Activated CD8-positive, alpha-beta T cell treated with anti-CD3 and anti-CD28 coated beads, Interleukin-2, amount 10 ng/mL, durations not matched to agents 7 days and 5 days (primary cell): Measurements from ENCODE around the gene PSME3. TPM values are rescaled to one million over a fixed set of nuclear protein-coding genes. Genes with fewer than 3 reads are reported as not detected.

Source experiments
- ATAC-seq: fragments of 150-1000 bp; cut with Tn5 transposase; one replicate; pipeline ENCODE4 v1.10.0; 2021; ENCODE audit warnings: moderate library complexity
- CTCF ChIA-PET: fragments of 350-600 bp; sonication (Branson Sonifier 250); formaldehyde crosslinking; loops from one replicate; lab custom pipeline; 2021; ENCODE audit warnings: antibody characterized with exemption; lab: Charles Lee
- POLR2A ChIA-PET: fragments of 350-600 bp; sonication (Branson Sonifier 250); formaldehyde crosslinking; loops from one replicate; lab custom pipeline; 2021; ENCODE audit warnings: antibody characterized with exemption; lab: Charles Lee
- DNase-seq: peaks from one replicate; pipeline ENCODE4 v3.0.0-alpha.2; 2020
- H3K27ac Mint-ChIP-seq: one replicate; pipeline ENCODE4 v1.8.0; 2021; ENCODE audit warnings: mild to moderate bottlenecking, mixed read lengths
- H3K27me3 Mint-ChIP-seq: one replicate; pipeline ENCODE4 v1.8.0; 2021; ENCODE audit warnings: low read depth, mixed read lengths
- H3K36me3 Mint-ChIP-seq: one replicate; pipeline ENCODE4 v1.8.0; 2021; ENCODE audit warnings: low read depth, mixed read lengths
- H3K4me1 Mint-ChIP-seq: one replicate; pipeline ENCODE4 v1.8.0; 2021; ENCODE audit warnings: low read depth, mixed read lengths
- H3K4me3 Mint-ChIP-seq: one replicate; pipeline ENCODE4 v1.8.0; 2021; ENCODE audit warnings: mild to moderate bottlenecking, mixed read lengths
- H3K9me3 Mint-ChIP-seq: one replicate; pipeline ENCODE4 v1.8.0; 2022; ENCODE audit warnings: mixed read lengths; ENCODE audit not compliant: insufficient read depth
- total RNA-seq, 2 experiments: library from RNA; stranded (reverse); gene quantifications; one replicate each; pipeline ENCODE4 v1.2.3, GENCODE V29; 2021

Gene PSME3
- total RNA-seq, 2 experiments from 2014 or later = 141 to 145 TPM

GRCh38 chr17:42818379-42818778, 14.8 kb upstream of the PSME3 start:
- Mint-ChIP-seq H3K4me1 (peaks cover 20% of the 10 kb centered on the region), H3K27ac (no peak overlapping the region), H3K27me3 (no peaks in the 10 kb centered on the region), H3K4me3 (no peak overlapping the region), H3K36me3 (peaks cover 57% of the 10 kb centered on the region), H3K9me3 (no peaks in the 10 kb centered on the region)
- CTCF ChIA-PET = interaction anchor here (1.0 to 4.7 kb wide), 4 partner anchors 11 to 110 kb away, joined by 3 to 21 read pairs (median 3); partner anchors contain the start of genes CNTD1 and COA3
- DNase-seq (no peak), ATAC-seq (no peak)
- POLR2A ChIA-PET = no interaction called here

- ChIA-PET CTCF (interaction anchor here (0.6 to 4.7 kb wide), 19 partner anchors 9 to 242 kb away, joined by 3 to 29 read pairs (median 4); partner anchors contain the start of genes PSMC3IP and PSME3), POLR2A (interaction anchor here (0.9 to 5.4 kb wide), 2 partner anchors 13 to 34 kb away, joined by 3 to 72 read pairs; partner anchors contain the start of gene PSME3)
- Mint-ChIP-seq H3K9me3 (no peaks in the 10 kb centered on the region), H3K4me1 (peaks cover 28% of the 10 kb centered on the region), H3K27me3 (peaks cover under 1% of the 10 kb centered on the region), H3K4me3 (no peak overlapping the region), H3K36me3 (peaks cover 50% of the 10 kb centered on the region), H3K27ac (peak overlapping the region; percentile 3)
- DNase-seq = peak; percentile 79
- no peak for ATAC-seq
Observed at GRCh38 chr17:42819939-42820535, 13.2 kb upstream of the PSME3 start.

- no peak for ATAC-seq
- Mint-ChIP-seq H3K27ac (no peak overlapping the region), H3K27me3 (peaks cover 2% of the 10 kb centered on the region), H3K9me3 (no peaks in the 10 kb centered on the region), H3K4me3 (no peak overlapping the region), H3K36me3 (peaks cover 41% of the 10 kb centered on the region), H3K4me1 (peaks cover 30% of the 10 kb centered on the region)
- DNase-seq = no peak
- ChIA-PET POLR2A (interaction anchor here (5.4 kb wide), 1 partner anchor 12 kb away, joined by 72 read pairs; the partner anchor contains the start of gene PSME3), CTCF (interaction anchor here (1.5 to 4.7 kb wide), 7 partner anchors 12 to 243 kb away, joined by 4 to 29 read pairs (median 7); partner anchors contain the start of genes PSMC3IP, PSME3, RPL27 and VPS25)
Observed at GRCh38 chr17:42821176-42821575, 12.0 kb upstream of the PSME3 start.

GRCh38 chr17:42827472-42827871, 5.7 kb upstream of the PSME3 start:
- POLR2A ChIA-PET = no interaction called here
- peaks cover 7% of the 10 kb centered on the region for H3K27me3 Mint-ChIP-seq
- peaks cover 24% of the 10 kb centered on the region for H3K4me1 Mint-ChIP-seq
- CTCF ChIA-PET = no interaction called here
- H3K27ac Mint-ChIP-seq = no peak overlapping the region
- no peaks in the 10 kb centered on the region for H3K9me3 Mint-ChIP-seq
- H3K36me3 Mint-ChIP-seq = peaks cover 5% of the 10 kb centered on the region
- ATAC-seq = no peak
- no peak overlapping the region for H3K4me3 Mint-ChIP-seq
- no peak for DNase-seq

DNA sequence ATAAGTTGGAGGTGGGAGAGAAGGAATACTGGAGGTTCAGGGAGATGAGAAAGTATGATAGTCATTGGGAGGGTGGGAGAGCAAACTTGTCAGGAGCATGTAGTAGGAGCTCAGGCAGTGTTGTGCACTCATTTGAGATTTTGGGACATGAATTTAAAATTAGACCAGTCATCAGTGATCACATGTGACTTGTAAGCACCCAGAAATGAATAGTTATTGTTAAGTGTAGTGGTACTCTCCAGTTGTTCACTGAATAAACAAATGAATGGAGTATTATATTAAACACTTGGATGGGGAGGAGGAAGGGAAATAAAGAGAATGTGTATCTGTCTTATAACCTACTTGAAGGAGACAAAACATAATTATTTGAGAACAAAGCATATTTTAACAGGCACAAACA, 2.2 kb upstream of the PSME3 start:
- Mint-ChIP-seq H3K27me3 (peaks cover 5% of the 10 kb centered on the region), H3K4me1 (peaks cover 21% of the 10 kb centered on the region), H3K36me3 (peaks cover 17% of the 10 kb centered on the region), H3K27ac (no peak overlapping the region), H3K9me3 (no peaks in the 10 kb centered on the region), H3K4me3 (no peak overlapping the region)
- DNase-seq = no peak
- ChIA-PET POLR2A (interaction anchor here (1.4 to 5.3 kb wide), 2 partner anchors 8 to 58 kb away, joined by 4 to 72 read pairs; partner anchors contain the start of genes BECN1 and VPS25), CTCF (interaction anchor here (0.6 to 4.7 kb wide), 5 partner anchors 10 to 253 kb away, joined by 3 to 29 read pairs (median 5); partner anchors contain the start of gene PSMC3IP)
- ATAC-seq = no peak

DNA sequence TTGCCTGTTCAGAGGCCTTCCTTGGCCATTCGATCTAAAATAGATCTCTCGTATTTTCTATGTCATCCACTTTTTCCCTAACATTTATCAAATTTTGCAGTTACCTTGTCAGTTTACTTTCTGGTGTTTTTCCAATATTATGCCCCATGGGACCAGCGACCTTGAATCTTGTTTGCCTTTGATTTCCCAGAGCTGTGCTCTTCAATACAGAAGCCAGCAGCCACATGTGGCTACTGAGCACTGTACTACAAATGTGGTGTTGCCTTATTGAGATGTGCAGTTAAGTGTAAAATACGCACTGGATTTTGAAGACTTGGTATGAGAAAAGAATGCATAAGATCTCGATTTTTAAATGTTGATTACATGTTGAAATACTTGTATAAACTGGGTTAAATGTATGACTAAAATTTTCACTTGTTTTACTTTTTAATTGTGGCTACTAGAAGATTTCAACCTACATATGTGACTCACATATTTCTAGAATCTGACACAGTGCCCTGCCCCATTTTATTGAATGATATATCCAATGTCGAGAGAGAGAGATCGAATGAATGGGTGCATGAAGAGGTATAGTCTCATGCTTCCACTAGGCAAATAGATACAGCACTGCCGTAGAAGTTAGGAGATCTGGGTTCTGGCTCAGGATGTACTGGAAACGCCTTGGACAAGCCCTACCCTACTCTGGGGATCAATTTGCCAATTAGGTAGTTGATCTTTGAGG, 824 bp upstream of the PSME3 start:
- H3K9me3 Mint-ChIP-seq = no peaks in the 10 kb centered on the region
- peaks cover 2% of the 10 kb centered on the region for H3K27me3 Mint-ChIP-seq
- CTCF ChIA-PET = interaction anchor here (1.8 to 4.7 kb wide), 5 partner anchors 8 to 254 kb away, joined by 4 to 42 read pairs (median 8); partner anchors contain the start of genes BECN1 and PSMC3IP
- H3K4me3 Mint-ChIP-seq = peak overlapping the region; percentile 94
- peaks cover 23% of the 10 kb centered on the region for H3K4me1 Mint-ChIP-seq
- peak overlapping the region; percentile 100 for H3K27ac Mint-ChIP-seq
- POLR2A ChIA-PET = interaction anchor here (0.8 to 5.3 kb wide), 7 partner anchors 9 to 535 kb away, joined by 3 to 72 read pairs (median 6); partner anchors contain the start of genes BECN1, RPL27 and VPS25
- no peak for DNase-seq
- ATAC-seq = peak; percentile 7
- H3K36me3 Mint-ChIP-seq = peaks cover 24% of the 10 kb centered on the region

- H3K4me1 Mint-ChIP-seq = peaks cover 25% of the 10 kb centered on the region
- H3K27ac Mint-ChIP-seq = peak overlapping the region; percentile 100
- DNase-seq (no peak), ATAC-seq (no peak)
- POLR2A ChIA-PET = interaction anchor here (0.6 to 5.3 kb wide), 11 partner anchors 8 to 482 kb away, joined by 3 to 72 read pairs (median 3); partner anchors contain the start of genes BECN1, BRCA1 and RPL27
- no peaks in the 10 kb centered on the region for H3K27me3 Mint-ChIP-seq
- peaks cover 36% of the 10 kb centered on the region for H3K36me3 Mint-ChIP-seq
- CTCF ChIA-PET = interaction anchor here (0.6 to 4.7 kb wide), 7 partner anchors 10 to 360 kb away, joined by 3 to 42 read pairs (median 5); partner anchors contain the start of genes AOC2, BECN1 and PSMC3IP
- H3K4me3 Mint-ChIP-seq = peak overlapping the region; percentile 94
- no peaks in the 10 kb centered on the region for H3K9me3 Mint-ChIP-seq
Observed at GRCh38 chr17:42833767-42834422, 698 bp downstream of the PSME3 start.

GRCh38 chr17:42835732-42836131, 2.5 kb downstream of the PSME3 start:
- ChIA-PET POLR2A (interaction anchor here (0.6 to 5.3 kb wide), 2 partner anchors 13 to 162 kb away, joined by 3 to 72 read pairs; partner anchors contain the start of gene BECN1), CTCF (interaction anchor here (0.7 to 4.7 kb wide), 4 partner anchors 8 to 257 kb away, joined by 3 to 42 read pairs (median 20); partner anchors contain the start of genes AOC2 and BECN1)
- Mint-ChIP-seq H3K4me1 (peaks cover 25% of the 10 kb centered on the region), H3K36me3 (peaks cover 44% of the 10 kb centered on the region), H3K4me3 (no peak overlapping the region), H3K27ac (no peak overlapping the region), H3K9me3 (no peaks in the 10 kb centered on the region), H3K27me3 (no peaks in the 10 kb centered on the region)
- DNase-seq (no peak), ATAC-seq (no peak)

GRCh38 chr17:42841975-42842685, 8.9 kb downstream of the PSME3 start:
- Mint-ChIP-seq H3K27ac (no peak overlapping the region), H3K9me3 (no peaks in the 10 kb centered on the region), H3K4me3 (no peak overlapping the region), H3K27me3 (no peaks in the 10 kb centered on the region), H3K36me3 (peaks cover 55% of the 10 kb centered on the region), H3K4me1 (peaks cover 13% of the 10 kb centered on the region)
- CTCF ChIA-PET = interaction anchor here (1.0 to 2.4 kb wide), 4 partner anchors 11 to 183 kb away, joined by 4 to 10 read pairs (median 4); partner anchors contain the start of genes RND2 and RPL27
- ATAC-seq = no peak
- no peak for DNase-seq
- POLR2A ChIA-PET = interaction anchor here (0.6 to 2.1 kb wide), 3 partner anchors 9 to 156 kb away, joined by 4 to 6 read pairs (median 4); partner anchors contain the start of genes PSME3 and RPL27

- Mint-ChIP-seq H3K36me3 (peaks cover 45% of the 10 kb centered on the region), H3K27me3 (no peaks in the 10 kb centered on the region), H3K9me3 (no peaks in the 10 kb centered on the region), H3K4me1 (peaks cover 11% of the 10 kb centered on the region), H3K27ac (no peak overlapping the region), H3K4me3 (no peak overlapping the region)
- CTCF ChIA-PET = interaction anchor here (0.8 to 2.8 kb wide), 9 partner anchors 9 to 181 kb away, joined by 3 to 12 read pairs (median 4); partner anchors contain the start of genes BECN1, PSME3, RND2 and RPL27
- DNase-seq (no peak), ATAC-seq (no peak)
- POLR2A ChIA-PET = interaction anchor here (1.2 to 2.1 kb wide), 2 partner anchors 10 to 13 kb away, joined by 3 to 6 read pairs; partner anchors contain the start of gene PSME3
Observed at GRCh38 chr17:42843358-42843934, 10.2 kb downstream of the PSME3 start.
